Activated CD4-positive, alpha-beta T cell treated with anti-CD3 and anti-CD28 coated beads, Interleukin-2, Interleukin-6, amounts not matched to agents 100 ng/mL and 50 ng/mL, durations not matched to agents 16 hours and 8 hours (primary cell): ENCODE data around the gene TCERG1L.
A peak's percentile ranks its signal among the peaks of the same experiment; 100 is the strongest.
"Not testable (repeated sequence)": the region's sequence is repeated elsewhere in the genome, so short reads cannot be mapped to it uniquely, and the experiment has no call there.

Experiments
- DNase-seq: peaks from one replicate; pipeline ENCODE4 v3.0.0-alpha.2; 2020

TCERG1L gene

DNA sequence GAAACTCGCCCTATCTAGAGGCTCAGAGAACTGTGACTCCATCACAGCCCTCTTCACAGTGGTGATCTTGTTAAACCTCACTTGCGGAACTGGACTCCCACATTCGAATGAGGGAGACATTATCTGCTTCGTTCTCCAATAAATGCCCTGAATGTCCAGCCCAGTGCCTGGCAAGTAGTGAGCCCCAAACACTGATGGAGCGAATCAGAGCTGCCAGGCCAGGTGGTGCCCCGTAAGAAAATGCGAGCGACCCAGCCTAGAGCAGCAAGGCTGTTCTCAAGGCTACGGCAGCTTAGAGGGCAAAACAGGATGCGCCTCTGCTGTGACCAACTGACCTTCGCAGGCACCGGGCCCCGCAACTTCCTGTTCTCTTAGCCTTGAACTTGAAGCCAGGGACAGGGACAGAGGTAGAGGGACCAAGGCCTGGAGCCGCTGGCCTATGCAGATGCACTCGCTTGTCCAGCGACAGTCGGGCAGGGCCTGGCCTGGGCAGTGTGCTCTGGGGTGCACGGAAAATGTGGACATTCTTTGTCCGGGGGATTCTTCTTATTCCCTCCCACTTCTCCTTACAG is 217.6 kb downstream of the TCERG1L start:
- no peak for DNase-seq

DNA sequence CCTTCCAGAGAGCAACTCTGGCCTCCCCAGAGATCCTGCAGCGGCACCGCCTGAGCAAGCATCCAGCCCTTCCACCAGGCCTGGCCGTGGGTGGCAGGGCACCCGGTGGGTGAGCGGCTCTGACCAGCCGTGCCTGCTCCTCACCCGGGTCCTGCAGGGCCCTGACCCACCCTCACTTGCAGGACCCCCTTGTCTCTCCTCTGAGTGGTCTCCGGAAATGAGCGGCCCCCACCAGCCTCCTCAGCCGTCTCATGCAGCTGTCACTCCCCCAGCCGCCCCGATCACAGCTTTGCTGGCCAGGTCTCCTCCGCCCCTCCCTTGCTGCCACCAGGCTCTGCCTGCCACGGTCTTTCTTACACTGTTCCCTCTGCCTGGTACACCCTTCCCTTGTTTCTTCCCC is 218.2 kb downstream of the TCERG1L start:
- DNase-seq, result no peak

DNA sequence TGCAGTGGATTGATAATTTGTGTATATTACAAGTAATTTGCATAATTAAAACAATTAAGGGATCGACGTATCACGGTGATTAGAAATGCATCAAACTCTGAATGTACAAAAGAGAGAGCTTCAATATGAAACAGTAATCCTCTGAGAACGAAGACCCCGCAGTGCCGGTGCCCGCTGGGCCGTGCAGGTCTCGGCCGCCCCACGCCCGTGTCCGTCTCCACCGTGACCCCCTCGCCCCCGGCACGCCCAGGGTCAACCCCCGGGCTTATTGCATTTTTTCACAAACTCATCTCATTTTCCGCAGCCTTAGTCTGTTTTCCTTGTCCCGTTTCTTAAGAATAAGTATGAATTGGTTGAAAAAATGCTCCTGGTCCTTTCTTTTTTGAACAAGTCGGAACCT is 218.6 kb downstream of the TCERG1L start:
- DNase-seq, result no peak

DNA sequence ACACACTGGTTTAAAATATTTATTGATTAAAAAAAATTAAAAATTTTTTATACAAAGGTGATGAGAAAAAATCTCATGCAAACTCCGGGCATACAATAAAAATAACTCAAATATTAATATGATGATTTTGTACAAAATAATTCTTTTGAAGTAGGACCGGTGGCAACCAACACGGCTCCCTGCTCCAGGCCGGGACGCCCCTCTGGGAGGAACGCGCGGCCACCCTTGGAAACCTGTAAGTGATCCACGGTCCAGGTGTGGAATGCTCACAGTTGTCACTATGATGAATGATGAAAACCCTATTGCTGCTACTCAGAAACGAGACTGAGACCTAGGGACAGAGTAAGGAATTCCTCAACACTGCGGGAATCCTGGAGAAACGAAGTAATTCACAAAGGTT is 219.1 kb downstream of the TCERG1L start:
- DNase-seq, result no peak

DNA sequence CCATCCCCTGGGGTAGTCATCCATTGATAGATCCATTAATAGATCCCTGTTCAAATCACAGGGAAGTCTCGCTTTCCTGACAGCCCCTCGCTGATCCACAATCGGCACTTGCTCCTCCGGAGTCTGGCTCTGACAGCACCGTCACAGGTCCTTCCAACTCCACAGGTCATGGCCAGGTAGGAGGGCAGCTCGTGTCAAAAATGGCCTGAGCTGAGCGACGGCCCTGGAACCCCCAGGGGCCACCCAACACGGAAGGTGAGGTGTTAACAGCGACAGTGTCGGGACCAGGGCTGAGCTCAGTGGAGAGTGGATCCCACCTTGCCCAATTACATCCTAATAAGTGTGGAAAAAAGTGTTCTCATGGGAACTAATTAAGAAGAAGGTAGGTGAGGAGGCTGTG is 219.8 kb downstream of the TCERG1L start:
- no peak for DNase-seq

DNA sequence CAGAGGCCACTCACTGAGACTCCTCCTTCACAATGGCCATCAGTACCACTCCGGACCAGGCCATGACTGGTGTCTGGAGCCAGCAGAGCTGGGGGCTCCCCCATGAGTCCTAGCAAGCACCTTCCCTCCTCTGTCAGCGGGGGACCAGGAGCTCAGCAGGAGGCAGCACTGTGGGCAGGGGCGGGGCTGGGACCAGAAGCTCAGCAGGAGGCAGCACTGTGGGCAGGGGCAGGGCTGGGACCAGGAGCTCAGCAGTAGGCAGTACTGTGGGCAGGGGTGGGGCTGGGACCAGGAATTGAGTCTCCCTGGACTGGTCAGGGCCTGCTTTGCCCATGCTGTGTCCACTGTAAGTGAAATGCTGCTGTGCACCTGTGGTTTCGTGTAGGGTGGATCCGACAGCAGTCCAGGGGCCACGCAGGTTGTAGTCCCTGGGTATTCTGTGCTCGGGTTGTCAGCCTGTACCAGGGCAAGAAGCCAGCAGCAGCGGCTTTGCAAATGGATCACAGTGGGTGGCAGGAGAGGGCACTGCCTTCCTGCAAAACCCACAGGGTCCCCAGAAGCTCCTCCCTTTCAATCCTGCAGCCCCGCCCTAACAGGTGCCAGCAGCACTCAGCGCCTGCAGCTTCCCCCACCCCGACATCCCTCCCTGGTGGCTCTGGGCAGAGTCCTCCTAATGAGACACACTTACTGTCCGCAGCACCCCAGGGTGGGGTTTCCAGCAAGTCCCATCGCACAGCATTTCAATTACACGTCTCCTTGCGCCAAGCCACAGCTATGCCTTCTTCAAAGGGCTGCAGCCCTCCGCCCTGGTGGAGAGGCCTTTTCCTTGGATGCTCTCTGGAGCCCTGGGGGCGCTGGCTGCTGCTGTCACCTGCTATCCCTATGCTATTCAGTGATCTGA is 220.5 kb downstream of the TCERG1L start:
- DNase-seq, result no peak

DNA sequence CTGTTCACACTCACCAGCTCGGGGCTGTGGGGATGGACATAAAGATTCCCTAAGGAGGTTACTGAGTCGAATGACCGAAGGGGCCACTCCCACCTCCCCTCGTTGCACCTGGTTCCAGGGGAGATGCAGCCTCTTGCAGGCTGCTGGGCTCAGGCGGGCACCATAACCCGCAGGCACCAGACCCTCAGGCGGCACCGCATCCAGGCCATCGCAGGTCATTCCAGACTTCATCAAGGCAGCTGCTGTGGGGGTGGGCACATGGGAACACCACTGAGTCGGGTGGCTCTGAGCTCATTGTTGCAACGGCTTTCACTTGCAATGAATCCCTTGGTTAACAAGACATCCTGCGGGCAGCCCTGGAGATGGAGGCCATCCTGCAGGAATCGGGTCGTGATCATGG is 221.7 kb downstream of the TCERG1L start:
- DNase-seq, result no peak

DNA sequence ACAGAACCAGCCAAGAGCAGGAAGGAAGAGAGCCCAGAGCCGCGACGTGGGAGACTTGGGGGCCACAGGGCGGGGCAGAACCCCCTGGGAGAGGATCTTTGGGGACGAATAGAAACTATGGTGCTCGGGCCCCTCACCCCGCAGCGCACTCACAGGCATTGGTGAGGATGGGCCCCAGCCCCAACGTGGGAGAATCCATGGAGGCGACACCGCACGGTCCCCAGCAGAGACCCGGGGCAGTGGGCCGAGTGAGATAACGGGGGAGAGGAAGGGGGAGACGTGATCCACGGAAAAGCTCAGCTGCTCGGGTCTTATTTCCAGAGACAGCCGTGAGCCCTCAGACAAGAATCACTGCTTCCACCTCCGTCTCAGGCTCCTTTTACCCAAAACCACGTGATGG is 222.4 kb downstream of the TCERG1L start:
- no peak for DNase-seq

DNA sequence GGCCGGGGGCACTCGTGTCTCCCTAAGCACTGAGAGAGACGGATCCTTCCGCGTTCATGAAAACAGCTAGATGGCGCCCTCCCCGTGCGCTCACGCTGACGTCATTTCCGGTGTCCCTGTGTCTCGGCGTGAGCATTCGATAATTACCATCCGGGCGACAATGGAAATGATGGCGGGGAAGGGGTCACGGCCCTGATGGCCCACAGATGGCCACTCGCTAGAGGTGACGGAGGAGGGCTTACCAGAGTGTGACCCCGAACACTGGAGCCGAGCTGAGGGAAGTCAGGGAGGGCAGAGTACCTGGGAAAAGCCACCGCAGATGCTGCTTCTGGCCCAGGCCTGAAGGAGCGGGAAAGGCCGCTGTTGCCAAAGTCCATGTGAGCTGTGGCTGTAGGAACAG is 222.9 kb downstream of the TCERG1L start:
- DNase-seq, result no peak

DNA sequence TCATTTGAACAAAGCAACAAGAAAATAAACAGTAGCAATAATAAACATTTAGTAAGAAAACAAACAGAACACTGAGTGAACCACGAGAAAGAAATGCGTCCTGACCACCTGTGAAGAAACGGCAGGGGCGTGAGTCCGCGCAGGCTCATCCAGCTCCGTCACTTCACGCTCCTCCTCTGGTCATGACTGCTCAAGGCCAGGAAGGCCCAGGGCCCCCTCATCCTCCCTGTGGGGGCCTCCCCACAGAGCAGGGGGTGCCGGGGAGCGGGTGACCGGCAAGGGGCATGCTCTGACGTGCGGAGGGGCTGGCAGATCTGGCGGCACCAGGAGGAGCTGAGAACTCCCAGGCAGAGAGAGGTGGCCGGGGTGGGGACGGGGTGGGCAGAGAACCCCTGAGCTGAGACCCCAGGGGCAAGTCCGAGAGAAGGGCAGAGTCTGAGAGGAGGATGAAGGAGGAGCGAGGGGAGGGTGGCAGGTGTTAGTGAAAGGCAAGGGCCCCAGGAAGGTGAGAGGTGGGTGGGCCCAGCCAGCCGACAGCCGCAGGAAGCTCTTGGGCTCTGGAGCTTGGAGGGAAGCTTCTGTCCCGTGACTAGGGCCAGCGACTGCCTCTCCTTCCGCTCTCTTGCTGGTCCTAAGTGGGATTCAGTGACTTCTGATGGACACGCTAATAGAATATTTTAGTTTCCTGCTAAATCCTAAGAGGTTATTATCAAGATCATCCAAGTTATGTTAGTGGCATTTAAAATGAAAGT is 223.9 kb downstream of the TCERG1L start:
- no peak for DNase-seq

DNA sequence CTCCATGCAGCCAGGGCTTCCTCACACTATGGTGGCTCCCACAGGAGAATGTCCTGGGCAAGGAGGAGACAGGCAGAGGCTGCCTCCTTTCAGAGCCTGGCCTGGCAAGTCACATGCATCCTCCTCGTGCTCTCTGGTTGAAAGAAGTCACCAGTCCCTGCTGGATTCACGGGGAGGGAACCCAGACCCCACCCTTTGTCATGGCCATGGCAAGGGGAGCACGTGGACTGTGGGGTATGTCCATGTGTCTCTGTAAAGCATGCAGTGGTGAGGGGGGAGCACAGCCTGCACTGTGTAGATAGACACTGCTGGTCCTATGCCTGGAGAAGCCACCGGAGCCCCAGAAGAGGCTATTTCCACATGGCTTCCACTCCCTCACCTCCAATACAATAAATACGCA is 225.0 kb downstream of the TCERG1L start:
- DNase-seq, result no peak

DNA sequence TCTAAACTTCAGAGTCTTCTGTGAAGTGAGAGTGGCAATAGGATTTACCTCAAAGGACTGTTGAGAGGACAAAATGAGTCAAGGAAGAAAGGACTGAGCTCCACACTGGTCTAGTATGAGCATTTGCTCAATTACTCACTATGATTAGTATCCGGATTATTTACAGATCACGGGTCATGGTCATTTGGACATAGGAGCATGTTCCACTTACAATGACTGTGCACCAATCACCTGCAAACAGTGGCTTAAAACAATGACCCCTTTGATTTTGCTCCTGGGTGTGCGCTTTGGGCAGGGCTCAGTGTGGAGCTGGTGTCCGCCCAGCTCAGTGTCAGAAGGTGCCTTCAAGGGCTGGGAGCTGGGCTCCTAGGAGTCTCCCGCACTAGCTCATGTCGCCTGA is 225.4 kb downstream of the TCERG1L start:
- no peak for DNase-seq

DNA sequence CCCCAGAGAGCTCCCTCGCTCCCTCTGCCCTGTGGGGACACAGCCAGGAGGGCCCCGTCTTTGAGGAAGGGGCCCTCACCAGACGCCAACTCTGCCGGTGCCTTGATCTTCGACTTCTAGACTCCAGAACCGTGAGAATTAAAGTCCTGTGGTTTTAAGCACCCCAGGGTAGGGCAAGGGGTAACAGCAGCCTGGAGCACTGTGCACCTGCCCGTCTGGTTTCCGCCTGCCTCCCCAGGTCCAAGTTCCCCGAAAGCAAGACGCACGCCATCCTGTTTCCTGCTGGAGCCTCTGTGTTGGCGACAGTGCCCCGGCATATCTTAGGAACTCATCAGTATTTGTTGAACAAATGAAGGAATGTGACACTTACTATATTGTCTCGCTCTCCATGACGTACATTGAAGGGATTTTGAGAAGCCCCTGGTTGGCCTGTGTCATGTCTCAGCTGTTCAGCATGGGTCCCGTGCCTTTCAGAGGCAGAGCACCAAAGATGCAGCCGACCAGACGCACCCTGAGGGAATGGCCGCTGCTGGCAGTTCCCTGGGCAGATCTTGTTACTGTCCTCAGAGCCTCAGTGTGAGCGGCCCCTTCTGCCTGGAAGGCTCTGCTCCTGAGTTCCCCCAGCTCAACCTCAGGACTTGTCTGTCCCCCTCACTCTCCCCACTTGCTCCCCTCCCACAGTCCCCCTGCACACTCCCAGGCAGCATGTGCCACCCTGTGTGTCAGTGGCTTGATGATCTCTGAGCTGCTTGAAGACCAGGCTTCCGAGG is 226.2 kb downstream of the TCERG1L start:
- DNase-seq, result no peak

DNA sequence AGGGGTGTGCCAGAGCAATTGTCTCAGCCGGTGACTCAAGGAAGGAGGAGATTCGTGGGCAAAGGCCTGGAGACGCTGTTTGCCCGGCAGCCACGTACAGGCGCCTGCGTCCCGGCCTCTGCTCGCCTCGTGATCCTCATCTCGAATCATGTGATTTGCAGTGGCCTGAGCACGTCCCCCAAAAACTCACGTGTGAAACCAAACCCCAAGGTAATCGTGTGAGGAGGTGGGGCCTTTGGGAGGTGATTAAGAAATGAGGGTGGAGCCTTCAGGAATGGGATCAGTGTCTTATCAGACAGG is 226.8 kb downstream of the TCERG1L start:
- DNase-seq, result no peak

DNA sequence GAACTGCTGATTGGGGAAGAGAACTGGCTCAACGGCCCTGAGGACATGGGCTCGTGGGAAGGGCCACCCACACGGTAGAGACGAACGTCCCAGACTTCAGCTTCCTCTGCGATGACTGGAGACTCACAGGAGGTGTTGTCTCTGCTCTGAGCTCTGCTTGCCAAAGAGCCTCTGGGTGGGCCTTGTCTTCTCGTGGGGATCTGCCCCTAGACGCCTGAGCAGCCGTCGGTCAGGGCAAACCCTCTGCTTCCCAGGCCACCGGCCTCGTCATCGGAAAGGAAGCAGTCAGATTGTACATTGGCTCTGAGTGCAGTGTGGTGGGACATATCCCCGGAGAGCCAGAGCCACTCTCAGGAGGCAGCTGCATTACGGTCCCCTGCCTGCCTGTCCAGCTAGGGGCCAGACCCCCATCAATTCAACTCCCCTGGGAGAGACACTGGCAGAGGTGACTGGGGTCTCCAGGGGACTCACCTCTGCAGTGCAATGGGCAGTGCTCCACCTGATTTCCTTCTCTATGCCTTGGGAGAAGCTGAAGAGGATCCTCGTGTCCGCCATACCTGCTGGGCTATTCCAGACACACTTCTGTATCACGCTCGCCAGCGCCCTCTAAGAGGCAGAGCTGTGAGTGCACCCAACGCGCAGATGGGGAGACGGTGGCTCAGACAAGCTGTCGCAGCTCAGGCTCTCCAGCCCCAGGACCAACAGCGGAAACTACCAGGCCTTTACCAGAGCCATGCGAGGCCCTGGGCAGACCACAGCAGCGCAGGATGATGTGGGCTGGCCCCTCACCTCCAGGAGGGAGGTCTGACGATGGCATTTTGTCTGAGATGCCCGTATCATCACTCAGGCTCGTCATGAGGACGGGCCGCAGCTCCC is 227.4 kb downstream of the TCERG1L start:
- DNase-seq, result no peak

DNA sequence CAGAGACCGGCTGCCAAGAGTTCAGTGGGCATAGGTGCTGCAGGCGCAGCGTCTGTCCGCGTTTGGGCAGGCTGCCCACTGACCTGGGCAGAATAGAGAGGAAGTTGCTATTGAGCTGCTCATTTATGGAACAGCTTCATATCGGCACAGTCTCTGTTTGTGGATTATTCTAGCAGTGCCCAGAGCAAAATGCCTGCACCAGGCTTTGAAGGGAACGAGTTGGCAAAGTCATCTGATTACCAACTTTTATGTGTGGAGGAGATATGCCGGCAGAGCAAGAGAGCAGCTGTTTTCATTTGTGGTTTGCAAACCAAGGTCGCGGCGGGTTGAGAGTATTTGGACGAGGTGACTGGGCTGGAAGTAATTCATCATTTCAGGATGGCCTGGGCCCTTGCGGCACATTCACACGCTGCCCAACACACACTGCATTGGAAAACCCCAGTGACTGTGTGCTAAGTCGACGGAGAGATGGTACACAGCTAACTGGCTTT is 228.5 kb downstream of the TCERG1L start:
- DNase-seq, result peak; percentile 2

DNA sequence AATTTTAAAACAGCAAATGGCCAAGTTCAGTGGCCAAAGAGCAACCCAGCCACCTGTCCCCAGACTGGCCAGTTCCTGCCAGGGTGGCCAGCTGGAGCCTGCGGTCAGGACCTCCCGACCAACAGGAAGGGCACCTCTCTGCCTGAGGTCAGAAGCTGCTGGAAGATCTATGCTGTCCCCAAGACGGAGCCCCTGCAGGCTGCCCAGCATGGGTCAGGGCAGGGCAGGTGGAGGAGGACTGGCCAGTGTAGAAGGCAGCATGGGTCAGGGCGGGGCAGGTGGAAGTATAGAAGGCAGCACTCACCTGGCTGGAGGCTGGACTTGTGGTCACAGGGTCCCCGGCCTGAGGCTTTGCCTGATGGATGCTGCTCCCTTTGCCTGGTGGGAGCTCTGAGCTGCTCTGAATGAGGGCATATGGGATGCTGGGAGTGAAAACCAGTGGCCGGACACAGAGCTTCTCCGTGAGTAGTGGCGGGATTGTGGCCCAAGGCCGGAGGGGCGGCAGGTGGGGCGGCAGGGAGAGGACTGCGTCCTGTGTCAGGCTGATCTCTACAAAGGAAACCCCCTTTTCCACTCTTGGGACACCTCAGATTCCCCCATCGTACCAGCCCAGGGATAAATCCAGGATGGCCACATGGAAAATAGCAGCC is 229.2 kb downstream of the TCERG1L start:
- no peak for DNase-seq

DNA sequence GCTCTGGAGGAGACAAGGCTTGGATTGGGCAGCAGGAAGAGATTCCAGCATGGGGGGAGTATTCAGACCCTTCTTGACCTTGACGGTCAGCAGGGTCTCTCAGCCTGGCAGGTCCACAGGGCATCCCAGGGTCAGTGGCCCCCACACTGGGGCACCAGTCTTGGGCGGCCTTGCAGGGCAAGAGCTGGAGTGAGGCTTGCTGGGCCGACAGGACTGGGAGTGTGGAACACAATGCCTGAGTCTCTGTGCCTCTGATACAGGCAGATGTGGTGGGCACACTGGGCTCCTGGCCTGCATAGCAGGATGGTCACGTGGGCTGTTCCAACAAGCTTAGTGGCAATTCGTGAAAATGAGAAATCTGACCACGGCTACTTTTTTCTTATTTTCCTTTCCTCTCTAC is 229.7 kb downstream of the TCERG1L start:
- DNase-seq, result no peak

DNA sequence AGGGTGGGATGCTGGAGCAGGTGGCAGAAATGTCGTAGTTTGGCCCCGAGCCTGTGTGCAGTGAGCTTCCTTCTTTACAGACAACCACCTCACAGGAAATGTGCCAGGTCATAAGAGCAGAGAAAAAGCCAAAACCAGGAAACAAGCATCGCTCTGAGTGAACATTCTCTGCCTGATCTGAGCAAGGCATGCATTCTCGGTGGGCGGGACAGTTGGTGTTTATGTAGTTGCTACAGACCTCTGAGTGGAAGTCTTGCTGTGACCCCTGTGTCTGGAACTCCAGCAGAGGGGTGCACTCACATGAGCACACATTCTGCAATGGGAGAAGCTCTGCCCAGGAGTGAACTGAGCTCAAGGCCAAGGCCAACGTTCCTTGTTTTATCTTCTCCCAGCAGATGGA is 230.1 kb downstream of the TCERG1L start:
- peak; percentile 44 for DNase-seq

DNA sequence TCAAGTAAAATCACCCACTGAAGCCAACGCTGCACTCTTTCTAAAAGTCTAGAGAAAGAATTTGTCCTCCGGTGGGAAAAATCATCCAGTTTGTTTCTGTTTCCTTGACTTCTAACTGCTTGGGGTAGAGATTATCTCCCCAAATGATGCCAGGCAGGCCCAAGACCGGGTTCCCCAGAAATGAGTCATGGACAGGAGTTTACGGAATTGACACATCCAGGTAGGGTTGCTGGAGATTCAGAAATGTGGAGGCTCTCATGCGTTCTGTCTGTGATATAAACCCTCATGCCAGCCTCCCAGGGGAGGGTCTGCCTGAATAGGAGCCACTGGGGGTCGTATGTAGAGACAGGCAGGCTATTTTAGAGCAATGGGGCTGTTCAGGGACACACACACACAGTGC is 230.9 kb downstream of the TCERG1L start:
- no peak for DNase-seq

DNA sequence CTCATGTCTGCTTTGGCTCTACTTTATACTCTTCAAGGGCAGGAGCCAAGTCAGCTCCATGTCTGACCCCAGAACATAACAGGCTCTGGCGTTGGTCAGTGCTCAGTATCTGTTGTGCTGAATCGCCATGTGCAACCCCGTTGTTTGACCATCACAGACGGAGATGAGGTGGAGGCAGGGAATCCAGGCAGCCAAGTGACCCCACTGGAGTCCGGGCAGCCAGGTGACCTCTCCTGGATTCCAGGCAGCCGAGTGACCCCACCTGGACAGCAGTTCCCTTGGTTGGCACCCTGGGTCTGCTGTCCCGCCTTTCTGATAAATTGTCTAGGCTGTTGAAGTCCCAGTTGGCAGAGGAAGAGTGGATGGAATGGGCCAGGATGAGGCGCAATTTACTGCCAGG is 232.2 kb downstream of the TCERG1L start:
- no peak for DNase-seq

DNA sequence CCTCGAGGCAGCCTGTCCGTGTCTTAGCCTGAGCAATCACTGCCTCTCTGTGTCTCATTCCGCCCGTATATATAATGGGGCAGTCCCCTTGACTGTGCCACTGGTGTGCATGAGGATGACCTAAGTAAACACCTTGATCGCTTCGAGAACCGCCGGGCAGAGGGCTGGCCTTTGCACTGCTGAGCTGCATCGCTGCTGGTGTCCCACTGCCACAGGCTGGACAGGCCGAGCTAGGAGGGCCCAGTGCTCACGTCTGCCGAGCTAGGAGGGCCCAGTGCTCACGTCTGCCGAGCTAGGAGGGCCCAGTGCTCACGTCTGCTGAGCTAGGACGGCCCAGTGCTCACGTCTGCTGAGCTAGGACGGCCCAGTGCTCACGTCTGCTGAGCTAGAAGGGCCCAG is 232.6 kb downstream of the TCERG1L start:
- not testable (repeated sequence) for DNase-seq
